Fibroblast of upper back skin (primary cell): ENCODE measurements around the gene DOK3.

Source experiments
- DNase-seq: peaks from one replicate; pipeline ENCODE4 v3.0.0-alpha.2; 2013

Gene DOK3

GRCh38 chr5:177511796-177512675 lies 2.4 kb upstream of the DOK3 start:
- DNase-seq, result no peak

- DNase-seq, result no peak
These were observed 1.6 kb upstream of the DOK3 start for GRCh38 chr5:177511181-177511580.

- no peak for DNase-seq
These were observed 984 bp upstream of the DOK3 start for GRCh38 chr5:177510567-177511053.

- no peak for DNase-seq
These were observed 453 bp upstream of the DOK3 start for GRCh38 chr5:177509991-177510566.

GRCh38 chr5:177508837-177509236 lies 789 bp downstream of the DOK3 start:
- no peak for DNase-seq

- DNase-seq, result no peak
These were observed 1.4 kb downstream of the DOK3 start for GRCh38 chr5:177508221-177508611.

GRCh38 chr5:177507596-177508220 lies 1.9 kb downstream of the DOK3 start:
- no peak for DNase-seq

GRCh38 chr5:177507165-177507564 lies 2.5 kb downstream of the DOK3 start:
- DNase-seq, result no peak

GRCh38 chr5:177505075-177505474 lies 4.6 kb downstream of the DOK3 start:
- no peak for DNase-seq

- DNase-seq, result no peak
These were observed 5.3 kb downstream of the DOK3 start for GRCh38 chr5:177504086-177505056.

GRCh38 chr5:177503351-177504085 lies 6.1 kb downstream of the DOK3 start:
- DNase-seq, result no peak

GRCh38 chr5:177502886-177503285 lies 6.7 kb downstream of the DOK3 start:
- no peak for DNase-seq

GRCh38 chr5:177501874-177502678 lies 7.5 kb downstream of the DOK3 start:
- no peak for DNase-seq

- peak; percentile 80 for DNase-seq
These were observed 8.7 kb downstream of the DOK3 start for GRCh38 chr5:177500685-177501522.

GRCh38 chr5:177499842-177500241 lies 9.8 kb downstream of the DOK3 start:
- DNase-seq, result no peak

- DNase-seq, result no peak
These were observed 11.4 kb downstream of the DOK3 start for GRCh38 chr5:177498013-177498787.

GRCh38 chr5:177497292-177498012 lies 12.2 kb downstream of the DOK3 start, which contains the start of gene PDLIM7:
PDLIM7 (minus strand) TSS chr5:177497604; CDS start chr5:177496512, 1,092 bp downstream.
- DNase-seq, result peak; percentile 98

- DNase-seq, result peak; percentile 97
These were observed 12.8 kb downstream of the DOK3 start for GRCh38 chr5:177496727-177497291.
